Epithelial cell of proximal tubule (primary cell): ENCODE measurements around the gene CEMIP. TPM values are rescaled to one million over a fixed set of nuclear protein-coding genes. Genes with fewer than 3 reads are reported as not detected.

ENCODE experiments used
- DNase-seq: peaks from one replicate; pipeline ENCODE4 v3.0.0-alpha.2; 2011; ENCODE audit warnings: low read depth
- H3K4me3 ChIP-seq: 2 replicates; pipeline ENCODE4 v1.5.1; 2011; ENCODE audit warnings: low read depth, mild to moderate bottlenecking, low read length
- CTCF ChIP-seq: conservative IDR thresholded peaks from 2 replicates; pipeline ENCODE4 v1.5.1; 2012; ENCODE audit warnings: low read depth, mild to moderate bottlenecking, low read length
- total RNA-seq: library from RNA; depleted of rRNA; stranded (reverse); fragments of >200 nt; gene quantifications from 2 replicates; pipeline ENCODE4 v1.2.3, GENCODE V29; 2015

Gene CEMIP
- total RNA-seq, 1 donor from 2014 or later, result 0.06 TPM

GRCh38 chr15:80986487-80986886, 207.3 kb downstream of the CEMIP start:
- DNase-seq, result no peak
- no peak overlapping the region for H3K4me3 ChIP-seq
- TF ChIP-seq CTCF, result no peak

DNA sequence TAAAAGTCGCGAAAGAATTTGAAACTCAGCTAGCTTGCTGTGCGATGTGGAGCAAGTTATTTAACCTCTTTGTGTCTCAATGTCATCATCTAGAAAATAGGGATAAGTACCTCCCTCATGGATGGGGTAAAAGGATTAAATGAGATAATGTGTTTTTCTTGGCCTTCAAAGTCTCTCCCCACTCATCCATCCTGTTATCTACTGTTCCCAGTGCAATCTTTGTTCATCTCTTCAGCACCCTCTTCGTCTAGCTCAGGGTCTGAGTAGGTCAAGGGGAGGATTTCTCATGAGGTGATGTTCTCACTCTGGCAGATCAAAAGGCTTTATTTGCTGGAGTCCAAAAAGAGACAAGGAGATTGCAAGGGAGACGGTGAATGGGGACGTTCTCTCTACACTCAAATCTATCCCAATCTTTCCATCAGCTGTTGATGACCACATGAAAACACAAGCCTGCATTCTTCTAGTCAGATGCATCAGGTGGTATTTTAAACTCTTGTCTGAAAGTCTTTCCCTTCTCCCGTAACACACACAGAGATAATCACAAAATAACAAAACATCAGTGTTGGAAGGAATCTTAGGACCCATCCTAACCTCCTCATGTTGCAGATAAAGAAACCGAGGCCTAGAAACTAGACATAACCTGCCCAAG, 209.1 kb downstream of the CEMIP start:
- no peak for TF ChIP-seq CTCF
- peak overlapping the region; percentile 93 for H3K4me3 ChIP-seq
- no peak for DNase-seq

GRCh38 chr15:80989081-80989517, 209.9 kb downstream of the CEMIP start:
- no peak for TF ChIP-seq CTCF
- no peak for DNase-seq
- H3K4me3 ChIP-seq, result peak overlapping the region; percentile 93

GRCh38 chr15:80989518-80990478, 210.6 kb downstream of the CEMIP start, which contains the start of gene MESD:
TSS of gene MESD (minus strand) at chr15:80989819. CDS start at chr15:80989791, 28 bp downstream.
- H3K4me3 ChIP-seq, result peak within 1 kb of the TSS; percentile 93
- no peak for DNase-seq
- no peak for TF ChIP-seq CTCF

GRCh38 chr15:80990955-80991354, 211.8 kb downstream of the CEMIP start:
- DNase-seq, result no peak
- H3K4me3 ChIP-seq, result no peak overlapping the region
- no peak for TF ChIP-seq CTCF

DNA sequence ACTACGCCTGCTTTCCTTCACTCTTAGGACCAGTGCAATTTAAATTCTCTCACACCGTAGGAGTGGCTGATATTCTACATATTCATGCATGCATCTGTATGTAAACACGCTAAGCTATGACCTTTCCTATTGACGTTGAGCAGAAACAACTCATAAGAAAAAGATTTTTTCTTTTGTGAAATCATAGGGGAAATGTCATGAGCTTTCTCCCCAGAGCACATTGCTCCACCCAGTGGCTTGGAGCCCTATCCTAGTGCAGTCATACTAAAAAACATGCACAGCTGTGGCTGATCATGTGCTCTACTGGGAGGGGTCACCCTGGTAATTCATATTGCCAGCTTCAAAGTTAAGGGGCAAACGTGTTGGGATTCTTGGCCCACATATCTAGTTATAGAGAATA, 212.3 kb downstream of the CEMIP start:
- DNase-seq, result no peak
- TF ChIP-seq CTCF, result no peak
- H3K4me3 ChIP-seq, result no peak overlapping the region
